Inflammatory macrophage treated with lipopolysaccharide for 1 hour (primary cell): ENCODE data around the gene FCHO2.
"Not testable (repeated sequence)": the region's sequence is repeated elsewhere in the genome, so short reads cannot be mapped to it uniquely, and the experiment has no call there.

Experiments used
- DNase-seq, 2 donors: peaks; one replicate each; pipeline ENCODE4 v3.0.0-alpha.2; 2020 to 2022

FCHO2 gene, protein sequence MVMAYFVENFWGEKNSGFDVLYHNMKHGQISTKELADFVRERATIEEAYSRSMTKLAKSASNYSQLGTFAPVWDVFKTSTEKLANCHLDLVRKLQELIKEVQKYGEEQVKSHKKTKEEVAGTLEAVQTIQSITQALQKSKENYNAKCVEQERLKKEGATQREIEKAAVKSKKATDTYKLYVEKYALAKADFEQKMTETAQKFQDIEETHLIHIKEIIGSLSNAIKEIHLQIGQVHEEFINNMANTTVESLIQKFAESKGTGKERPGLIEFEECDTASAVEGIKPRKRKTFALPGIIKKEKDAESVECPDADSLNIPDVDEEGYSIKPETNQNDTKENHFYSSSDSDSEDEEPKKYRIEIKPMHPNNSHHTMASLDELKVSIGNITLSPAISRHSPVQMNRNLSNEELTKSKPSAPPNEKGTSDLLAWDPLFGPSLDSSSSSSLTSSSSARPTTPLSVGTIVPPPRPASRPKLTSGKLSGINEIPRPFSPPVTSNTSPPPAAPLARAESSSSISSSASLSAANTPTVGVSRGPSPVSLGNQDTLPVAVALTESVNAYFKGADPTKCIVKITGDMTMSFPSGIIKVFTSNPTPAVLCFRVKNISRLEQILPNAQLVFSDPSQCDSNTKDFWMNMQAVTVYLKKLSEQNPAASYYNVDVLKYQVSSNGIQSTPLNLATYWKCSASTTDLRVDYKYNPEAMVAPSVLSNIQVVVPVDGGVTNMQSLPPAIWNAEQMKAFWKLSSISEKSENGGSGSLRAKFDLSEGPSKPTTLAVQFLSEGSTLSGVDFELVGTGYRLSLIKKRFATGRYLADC

DNA sequence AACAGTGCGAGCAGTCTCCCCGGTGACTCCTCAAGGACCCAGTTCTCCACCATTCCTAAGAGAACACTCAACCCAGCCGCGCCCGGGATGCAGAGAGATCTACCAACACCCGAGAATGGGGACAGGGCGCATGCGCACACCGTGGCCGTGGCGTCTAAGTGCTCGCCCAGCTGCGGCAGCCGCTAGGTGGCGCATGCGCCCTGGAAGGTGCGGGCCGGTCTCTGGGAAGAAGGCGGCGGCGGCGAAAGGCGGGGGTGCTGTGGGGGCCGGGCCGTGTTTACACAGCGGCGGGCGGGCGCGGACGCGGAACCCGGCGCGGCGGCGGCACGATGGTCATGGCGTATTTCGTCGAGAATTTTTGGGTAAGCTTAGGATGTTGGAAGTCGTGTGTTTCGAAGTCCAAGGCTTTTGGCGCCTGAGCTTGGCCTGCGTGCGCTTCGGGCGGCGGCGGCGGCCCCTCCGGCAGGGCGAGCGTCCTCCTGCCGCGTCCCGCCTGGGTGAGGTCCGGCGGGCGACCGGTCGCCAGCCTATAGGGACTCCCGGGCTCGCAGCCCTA lies at the start of gene FCHO2:
Gene FCHO2, plus strand, starts transcription at position 274 of the 556 bp plus-strand sequence. Its CDS starts 56 bp downstream, at position 330.
- peak; percentile 91 to 99 for DNase-seq

DNA sequence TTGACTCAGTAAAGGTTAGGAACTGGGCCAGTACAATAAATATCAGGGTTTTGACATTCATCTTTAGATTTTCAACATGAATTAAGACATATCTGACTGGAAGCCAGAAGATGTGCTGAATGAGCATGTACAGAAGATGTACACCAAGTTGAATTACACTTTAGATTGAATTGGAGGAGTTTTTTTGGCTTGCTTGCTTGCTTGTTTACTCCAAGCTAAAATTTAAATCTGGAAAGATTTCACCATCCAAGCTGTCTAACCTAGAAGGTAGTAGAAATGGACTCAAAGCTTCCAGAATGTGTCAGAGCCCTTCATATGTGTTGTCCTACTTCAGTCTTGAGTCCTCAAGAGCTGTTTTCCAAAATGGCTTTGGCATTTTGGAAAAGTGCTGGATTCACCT lies 49.0 kb upstream of the FCHO2 start:
- no peak for DNase-seq

DNA sequence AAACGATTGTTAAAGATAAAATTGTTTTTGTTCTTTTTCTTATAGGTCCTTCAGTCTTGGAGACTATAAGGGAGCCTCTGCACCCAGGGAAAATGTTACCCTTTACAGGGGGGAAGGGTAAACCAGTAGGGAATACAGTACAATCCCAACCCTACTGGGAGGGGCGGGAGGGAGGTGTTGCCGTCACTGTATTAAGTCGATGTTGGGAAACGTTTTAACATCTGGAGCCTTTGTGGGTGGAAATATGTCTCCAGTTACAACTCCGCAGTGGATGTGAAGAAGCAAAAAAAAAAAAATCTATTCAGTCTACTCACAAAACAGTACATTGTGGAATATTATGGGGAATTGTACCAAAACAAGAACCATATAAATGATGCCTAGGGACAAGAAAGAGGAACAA lies 47.2 kb upstream of the FCHO2 start:
- no peak for DNase-seq

DNA sequence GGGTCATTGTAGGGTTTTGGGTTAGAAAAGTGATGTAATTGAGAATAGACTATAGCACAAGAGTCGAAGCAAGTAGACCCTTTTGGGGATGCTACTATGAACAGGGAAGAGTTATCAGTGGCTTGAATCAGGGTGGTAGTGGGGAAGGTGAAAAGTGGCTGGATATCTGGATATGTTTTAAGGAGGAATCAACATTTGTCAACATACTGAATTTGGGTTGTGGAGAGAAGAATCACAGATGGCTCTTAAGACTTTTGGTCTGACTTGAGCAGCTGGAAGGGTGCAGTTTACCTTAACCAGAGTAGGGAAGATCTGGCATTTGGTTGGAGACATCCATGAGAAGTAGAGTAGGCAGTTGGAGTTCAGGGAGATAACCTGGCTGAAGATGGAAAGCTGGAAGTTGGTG lies 38.5 kb upstream of the FCHO2 start:
- no peak for DNase-seq

DNA sequence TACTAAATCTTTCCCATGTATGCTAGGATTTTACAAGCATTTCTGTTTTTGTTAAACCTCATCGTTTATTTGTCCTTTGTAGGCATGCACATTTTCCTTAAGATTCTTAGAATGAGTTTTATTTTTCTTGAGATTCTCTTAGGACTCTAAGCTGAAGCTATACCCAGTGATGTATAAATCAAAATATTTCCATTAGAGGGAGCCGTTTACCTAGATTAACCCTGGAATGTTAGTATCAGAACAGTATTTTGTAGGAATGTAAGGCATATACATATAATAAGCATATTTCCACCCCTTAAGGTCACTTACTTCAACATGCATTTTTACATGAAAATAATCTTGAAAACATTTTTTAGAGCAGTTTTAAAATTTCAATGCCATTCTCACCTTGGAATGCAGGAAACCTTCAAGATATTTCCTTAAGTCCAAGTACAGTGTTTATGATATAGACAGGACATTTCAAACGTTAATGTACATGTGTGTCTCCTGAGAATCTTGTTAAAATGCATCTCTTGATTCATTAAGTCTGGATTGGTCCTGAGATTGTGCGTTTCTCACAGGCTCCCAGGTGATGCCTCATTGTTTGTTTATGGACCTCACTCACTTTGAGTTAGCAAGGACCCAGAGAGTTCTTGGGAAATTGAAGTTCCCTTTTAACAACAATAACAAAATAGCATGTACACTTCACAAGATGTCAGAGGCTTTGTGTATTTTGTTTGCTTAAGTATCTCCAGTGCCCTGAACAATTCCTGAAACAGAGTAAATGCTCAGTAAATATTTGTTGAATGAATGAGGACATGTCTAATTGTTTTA lies 34.9 kb upstream of the FCHO2 start:
- DNase-seq: peak; percentile 48 to 82

DNA sequence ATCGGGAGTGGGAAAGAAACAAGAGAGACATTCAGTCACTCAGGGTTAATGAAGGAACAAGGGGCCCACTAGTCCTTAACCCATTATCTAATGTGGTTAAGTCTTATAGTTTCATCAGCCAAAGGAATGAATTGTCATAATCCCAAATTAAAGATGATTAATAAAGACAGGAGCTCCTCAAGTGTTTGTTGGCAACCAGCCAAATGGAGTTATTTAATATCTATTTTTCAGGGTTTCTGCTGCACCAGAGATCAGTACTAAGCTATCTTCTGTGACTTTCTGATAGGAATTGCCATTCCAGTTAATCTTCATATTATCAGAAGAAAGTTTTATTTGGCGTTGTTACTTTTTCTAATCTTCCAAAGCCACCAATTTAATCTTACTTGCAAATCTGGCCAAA lies 34.0 kb upstream of the FCHO2 start:
- DNase-seq: no peak

DNA sequence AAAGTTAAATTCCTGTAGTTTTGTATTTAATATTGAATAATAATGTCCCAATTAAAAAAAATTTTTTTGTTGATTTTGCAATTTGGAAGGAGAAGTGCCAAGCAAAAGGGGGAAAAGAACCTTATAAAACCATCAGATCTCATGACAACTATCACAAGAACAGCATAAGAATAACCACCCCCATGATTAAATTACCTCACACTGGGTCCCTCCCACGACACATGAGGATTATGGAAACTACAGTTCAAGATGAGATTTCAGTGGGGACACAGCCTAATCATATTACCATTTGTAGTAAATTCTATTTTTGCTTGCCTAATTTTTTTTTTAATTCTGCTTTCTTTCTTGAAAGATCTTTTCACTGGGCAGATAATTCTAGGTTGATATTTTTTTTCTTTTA lies 33.4 kb upstream of the FCHO2 start:
- DNase-seq: peak; percentile 80 to 94

DNA sequence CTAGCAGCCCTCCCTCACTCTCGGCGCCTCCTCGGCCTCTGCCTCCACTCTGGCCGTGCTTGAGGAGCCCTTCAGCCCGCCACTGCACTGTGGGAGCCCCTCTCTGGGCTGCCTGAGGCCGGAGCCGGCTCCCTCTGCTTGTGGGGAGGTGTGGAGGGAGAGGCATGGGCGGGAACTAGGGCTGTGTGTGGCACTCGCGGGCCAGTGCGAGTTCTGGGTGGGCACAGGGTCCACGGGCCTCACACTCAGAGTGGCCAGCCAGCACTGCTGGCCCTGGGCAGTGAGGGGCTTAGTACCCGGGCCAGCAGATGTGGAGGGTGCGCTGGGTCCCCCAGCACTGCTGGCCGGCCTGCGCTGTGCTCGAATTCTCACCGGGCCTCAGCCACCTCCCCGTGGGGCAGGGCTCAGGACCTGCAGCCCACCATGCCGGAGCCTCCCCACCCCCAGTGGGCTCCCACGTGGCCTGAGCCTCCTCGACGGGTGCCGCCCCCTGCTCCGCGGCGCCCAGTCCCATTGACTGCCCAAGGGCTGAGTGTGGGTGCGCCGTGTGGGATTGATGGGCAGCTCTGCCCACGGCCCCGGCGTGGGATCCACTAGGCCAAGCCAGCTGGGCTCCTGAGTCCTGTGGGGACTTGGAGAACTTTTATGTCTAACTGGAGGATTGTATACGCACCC lies 30.4 kb upstream of the FCHO2 start:
- no peak for DNase-seq

DNA sequence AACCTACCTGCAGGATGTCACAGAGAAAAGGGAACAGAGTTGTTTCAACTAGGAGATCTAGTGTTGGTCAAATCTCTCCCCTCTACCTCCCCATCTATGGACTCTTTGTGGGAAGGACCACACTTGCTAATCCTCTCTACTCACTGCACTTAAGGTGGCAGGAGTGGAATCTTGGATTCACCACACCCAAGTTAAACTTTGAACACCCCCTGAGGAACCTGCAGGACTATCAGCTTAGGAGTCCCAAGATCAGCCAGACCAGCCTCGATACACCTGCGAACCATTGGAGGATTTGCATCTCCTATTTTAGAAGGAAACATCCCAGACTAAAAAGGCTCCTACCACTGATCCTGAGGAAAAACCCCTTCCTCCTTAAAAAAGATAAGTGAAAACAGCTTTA lies 23.2 kb upstream of the FCHO2 start:
- DNase-seq: not testable (repeated sequence)

DNA sequence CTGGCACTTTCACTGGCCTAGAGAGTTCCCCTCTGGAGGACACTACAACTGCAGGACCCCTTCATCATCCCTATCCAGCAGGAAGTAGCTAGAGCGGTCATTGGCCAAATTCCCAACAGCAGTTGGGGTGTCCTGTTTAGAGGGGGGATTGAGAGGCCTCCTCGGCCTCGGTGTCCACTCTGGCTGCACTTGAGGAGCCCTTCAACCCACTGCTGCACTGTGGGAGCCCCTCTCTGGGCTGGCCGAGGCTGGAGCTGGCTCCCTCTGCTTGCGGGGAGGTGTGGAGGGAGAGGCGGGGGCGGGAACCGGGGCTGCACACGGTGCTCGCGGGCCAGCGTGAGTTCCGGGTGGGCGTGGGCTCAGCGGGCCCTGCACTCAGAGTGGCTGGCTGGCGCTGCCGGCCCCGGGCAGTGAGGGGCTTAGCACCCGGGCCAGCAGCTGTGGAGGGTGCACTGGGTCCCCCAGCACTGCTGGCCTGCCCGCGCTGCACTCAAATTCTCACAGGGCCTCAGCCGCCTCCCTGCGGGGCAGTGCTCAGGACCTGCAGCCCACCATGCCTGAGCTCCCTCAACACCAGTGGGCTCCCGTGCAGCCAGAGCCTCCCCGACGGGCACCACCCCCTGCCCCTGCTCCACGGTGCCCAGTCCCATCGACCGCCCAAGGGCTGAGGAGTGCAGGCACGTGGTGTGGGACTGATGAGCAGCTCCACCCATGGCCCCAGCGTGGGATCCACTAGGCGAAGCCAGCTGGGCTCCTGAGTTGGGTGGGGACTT lies 20.7 kb upstream of the FCHO2 start:
- DNase-seq: not testable (repeated sequence)

DNA sequence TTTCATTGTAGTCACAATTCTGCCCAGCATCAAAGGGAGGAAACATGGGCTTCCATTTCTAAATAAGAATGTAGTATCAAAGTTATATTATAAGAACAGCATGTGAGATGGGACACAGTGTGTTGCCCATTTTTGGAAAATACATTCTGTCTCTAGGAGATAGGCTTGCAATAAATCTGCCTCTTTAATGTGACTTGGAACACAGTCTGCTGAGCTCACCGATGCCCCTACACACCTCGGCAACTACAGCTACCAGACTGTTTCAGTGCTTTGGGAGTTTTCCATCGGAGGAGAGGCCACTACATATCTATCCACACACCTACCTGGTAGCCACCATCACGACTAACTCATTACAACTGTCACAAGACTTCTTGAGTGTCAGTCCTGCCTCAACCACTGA lies 18.9 kb upstream of the FCHO2 start:
- no peak for DNase-seq

DNA sequence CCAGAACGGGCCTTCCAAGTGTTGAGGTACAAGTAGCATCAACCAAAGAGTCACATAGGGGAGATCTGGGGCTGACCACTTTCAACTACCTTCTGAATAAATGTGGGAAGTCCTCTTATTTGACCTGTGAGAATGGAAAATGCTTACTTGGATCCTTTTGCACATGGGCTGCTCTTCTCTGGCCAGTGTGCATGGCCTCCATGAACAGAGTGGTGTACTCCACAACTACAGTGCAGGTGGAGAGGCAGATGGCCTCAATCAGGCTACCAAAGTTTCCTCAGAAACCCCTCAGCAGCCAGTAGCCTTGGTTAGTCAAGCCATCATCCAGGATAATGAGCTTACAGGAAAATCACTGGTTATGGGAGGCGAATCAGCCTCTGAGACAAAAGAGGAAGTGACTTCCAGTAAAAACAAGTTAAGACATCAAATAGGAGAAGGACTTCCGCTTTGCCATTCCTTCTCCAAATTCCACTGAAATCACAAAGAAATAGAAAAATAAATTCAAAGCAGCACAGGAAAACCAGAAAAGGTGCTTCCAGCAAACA lies 18.3 kb upstream of the FCHO2 start:
- peak; percentile 70 to 84 for DNase-seq

DNA sequence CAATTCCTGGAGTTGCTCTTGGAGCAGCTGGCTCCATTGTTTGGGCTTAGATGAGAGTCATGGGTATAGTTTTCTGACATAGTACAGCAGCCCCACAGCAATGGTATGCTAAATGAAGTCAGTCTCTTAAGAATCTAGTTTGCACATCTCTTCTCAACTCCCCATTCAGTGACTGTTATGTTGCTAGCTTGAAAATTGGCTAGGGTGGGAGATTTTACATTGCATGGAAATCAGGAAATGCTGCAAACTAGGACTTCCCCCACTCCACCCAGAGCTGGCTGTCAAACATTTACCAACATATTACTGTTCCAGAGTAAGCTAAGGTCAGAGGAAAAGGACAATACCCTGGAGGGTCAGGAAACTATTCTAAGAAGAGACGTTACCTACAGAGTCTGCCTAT lies 17.6 kb upstream of the FCHO2 start:
- DNase-seq: peak; percentile 89 to 91

DNA sequence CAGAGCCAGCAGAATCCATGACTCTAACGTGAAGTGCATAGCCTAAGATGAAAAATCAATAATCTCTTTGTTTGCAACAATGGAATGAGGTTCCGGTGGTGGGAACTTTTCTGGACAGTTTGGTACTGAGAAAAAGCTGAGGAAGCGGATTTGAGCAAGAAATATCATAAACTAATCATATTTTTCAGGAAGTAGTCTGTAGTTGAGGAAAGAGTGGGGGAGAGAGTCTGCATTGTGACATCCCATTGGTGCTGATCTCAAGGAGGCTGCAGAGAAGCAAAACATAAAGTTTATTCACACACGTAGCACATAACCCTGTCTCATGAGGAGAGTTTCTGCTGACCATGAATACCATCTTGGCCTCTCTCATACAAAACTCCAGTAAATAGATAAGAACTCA lies 15.8 kb upstream of the FCHO2 start:
- peak; percentile 86 to 91 for DNase-seq

DNA sequence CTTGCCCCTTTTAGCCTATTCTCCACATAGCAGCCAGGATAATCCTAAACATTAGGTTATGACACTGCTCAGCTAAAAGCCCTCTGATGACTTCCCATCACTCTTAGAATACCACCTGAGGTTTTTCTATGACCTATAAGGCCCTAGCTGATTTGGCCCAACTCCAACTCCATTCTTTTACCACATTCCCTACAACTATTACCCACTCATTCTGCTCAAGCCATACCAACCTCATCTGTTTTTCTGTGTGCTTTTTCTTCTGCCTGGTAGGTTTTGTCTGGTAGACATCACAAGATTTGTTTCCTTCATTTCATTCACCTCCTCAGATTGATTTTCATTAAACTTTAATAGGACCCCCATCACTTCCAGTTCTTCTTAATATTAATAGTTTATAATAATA lies 12.5 kb upstream of the FCHO2 start:
- no peak for DNase-seq

DNA sequence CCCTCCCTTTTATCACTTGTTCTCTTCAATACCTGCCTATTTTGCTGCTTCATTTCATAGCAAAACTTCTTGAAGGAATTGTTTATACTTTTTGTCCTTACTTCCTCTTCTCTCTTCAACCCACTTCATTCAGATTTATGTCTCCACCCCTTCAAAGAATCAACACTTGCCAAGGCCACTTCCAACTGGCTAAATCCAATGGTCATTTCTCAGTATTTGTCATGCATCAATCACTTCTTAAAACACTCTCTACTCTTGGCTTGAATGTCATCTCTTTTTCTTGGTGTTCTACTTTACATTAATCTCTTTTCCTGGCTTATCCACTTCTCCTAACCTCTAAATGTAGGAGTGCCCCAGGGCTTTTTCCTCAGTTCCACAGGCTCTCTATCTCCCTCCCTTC lies 8.3 kb upstream of the FCHO2 start:
- no peak for DNase-seq

DNA sequence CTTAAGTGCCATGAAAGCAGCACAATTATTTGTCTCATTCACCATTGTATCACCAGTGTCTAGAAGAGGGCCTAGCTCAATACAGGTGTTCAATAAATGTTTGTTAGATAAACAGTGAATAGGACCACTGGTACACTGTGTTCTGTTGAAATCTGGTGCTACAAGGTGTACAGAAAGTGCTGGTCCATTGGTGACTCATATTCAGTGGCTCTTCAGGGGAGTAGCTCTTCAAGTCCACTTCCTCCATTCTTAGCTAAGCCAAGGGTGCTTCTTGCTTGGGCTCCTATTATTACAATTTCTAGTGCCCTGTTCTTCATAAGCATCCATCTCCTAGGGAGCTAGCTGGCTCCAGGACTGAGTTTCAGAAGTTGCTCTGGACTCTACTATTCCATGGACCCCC lies 6.4 kb upstream of the FCHO2 start:
- DNase-seq: no peak

DNA sequence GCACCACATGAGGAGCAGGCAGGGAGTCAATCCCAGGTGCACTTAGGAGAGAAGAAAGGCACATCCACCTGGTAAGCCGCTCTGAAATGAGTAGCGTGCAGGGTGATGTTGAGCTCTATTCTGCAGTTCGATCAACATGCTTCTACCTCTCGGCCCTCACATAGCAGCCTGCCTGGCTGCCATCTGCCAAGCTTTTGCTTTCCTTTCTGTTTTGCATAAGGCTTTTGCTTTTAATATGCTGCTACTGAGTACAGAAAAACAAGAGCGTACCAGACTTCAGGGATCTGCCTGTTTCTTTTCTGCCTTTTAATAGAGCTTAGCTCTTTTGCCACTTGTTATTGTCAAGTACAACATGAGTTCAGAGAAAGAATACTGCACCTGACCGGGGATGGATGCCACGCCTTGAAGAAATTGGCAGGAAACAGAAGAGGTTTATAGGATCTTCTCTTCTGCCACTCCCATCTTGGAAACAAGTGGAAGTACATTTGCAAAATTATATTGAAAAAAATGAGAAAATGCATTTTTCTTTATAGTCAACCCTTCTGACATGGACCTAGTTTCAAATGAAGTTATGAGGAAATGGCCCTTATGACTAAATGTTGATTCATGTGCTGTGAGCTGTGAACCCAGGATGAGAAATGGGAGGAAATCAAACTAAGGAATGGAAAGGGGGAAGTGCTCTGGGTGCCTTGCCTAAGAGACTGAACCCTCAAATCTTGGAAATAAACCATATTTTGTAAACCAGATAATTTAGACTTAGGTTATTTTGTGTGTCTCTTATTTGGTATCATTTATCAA lies 4.0 kb upstream of the FCHO2 start:
- DNase-seq: peak; percentile 90 to 93

DNA sequence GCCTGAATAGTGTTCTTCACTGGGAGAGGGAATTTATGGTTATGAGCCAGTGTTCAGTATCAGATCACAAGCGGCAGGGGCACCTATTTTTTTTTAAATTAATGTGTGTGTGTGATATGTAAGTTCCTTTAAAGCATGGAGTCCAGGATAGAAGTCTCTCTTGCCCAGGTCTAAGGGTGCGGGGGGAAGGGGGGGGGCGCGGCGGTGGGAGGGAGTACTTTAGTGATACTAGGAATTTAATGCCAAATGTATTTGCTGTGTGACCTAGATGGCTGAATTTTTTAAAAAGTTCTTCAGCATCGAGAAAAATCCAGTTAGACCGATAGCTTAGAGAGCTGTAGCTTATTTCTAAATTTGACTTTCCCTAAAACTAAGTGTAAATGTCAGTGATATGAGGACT lies 1.5 kb upstream of the FCHO2 start:
- no peak for DNase-seq

DNA sequence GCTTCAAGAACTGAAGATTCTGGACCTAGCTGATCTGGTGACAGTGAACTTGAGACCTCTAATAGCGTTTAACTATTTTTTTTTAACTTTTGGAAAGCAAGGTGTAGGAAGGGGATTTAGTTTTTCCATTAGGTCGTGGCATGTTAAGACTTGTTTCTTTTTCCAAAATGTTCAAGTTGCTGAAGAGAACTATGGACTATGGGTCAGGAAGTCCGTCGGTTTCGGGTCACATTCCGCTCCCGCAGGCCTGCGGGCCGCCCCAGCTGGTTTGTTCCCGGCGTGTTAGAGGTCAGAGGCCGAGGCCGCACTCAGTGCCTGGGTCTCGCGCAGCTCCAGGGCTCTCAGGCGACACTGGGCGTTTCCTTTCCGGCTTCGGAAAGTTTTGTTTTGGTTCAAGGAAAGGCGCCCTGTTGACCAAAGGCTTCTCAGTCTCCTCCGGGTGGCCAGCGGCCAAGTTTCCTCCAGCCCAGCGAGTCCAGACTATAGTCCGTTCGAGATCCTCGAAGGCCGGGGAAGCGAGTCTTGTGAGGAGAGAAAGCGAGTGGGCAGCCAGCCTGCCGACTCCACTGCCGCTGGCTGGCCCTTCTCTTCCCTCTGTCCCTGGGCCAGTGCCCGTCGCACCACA lies 586 bp upstream of the FCHO2 start:
- DNase-seq: peak; percentile 68 to 74
